Hepatocyte (in vitro differentiated cells): ENCODE data around the gene ASB10.

Experiments used
- EZH2 ChIP-seq: fragments of 200-600 bp; sonication (generic); IDR thresholded peaks from 2 replicates; pipeline ENCODE4 v1.6.1; 2016; ENCODE audit warnings: antibody characterized with exemption, mild to moderate bottlenecking, borderline replicate concordance
- EZH2phosphoT487 ChIP-seq: fragments of 200-600 bp; sonication (generic); IDR thresholded peaks from one replicate; pipeline ENCODE4 v1.6.1; 2018; ENCODE audit warnings: antibody characterized with exemption, mild to moderate bottlenecking, low read depth, moderate library complexity; ENCODE audit not compliant: unreplicated experiment, severe bottlenecking
- TF ChIP-seq, protein P1 (sequence below): fragments of 200-600 bp; sonication (generic); IDR thresholded peaks from 2 replicates; pipeline ENCODE4 v1.5.1; 2016; ENCODE audit warnings: antibody characterized with exemption, mild to moderate bottlenecking; ENCODE audit not compliant: poor library complexity

GRCh38 chr7:151173386-151174245 is 13.4 kb downstream of the ASB10 start:
- TF ChIP-seq, protein P1, sequence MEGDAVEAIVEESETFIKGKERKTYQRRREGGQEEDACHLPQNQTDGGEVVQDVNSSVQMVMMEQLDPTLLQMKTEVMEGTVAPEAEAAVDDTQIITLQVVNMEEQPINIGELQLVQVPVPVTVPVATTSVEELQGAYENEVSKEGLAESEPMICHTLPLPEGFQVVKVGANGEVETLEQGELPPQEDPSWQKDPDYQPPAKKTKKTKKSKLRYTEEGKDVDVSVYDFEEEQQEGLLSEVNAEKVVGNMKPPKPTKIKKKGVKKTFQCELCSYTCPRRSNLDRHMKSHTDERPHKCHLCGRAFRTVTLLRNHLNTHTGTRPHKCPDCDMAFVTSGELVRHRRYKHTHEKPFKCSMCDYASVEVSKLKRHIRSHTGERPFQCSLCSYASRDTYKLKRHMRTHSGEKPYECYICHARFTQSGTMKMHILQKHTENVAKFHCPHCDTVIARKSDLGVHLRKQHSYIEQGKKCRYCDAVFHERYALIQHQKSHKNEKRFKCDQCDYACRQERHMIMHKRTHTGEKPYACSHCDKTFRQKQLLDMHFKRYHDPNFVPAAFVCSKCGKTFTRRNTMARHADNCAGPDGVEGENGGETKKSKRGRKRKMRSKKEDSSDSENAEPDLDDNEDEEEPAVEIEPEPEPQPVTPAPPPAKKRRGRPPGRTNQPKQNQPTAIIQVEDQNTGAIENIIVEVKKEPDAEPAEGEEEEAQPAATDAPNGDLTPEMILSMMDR = no peak
- TF ChIP-seq EZH2 (no peak), EZH2phosphoT487 (no peak)
